Vagina (tissue), 2 donors: ENCODE results near the gene TJP1. TPM values are rescaled to one million over a fixed set of nuclear protein-coding genes. Genes with fewer than 3 reads are reported as not detected.

ENCODE experiments used
- DNase-seq, 2 donors: peaks; one replicate each; pipeline ENCODE4 v3.0.0-alpha.2; 2017; ENCODE audit errors: extremely low spot score in 2 of 2
- H3K27ac ChIP-seq: fragments of 200-600 bp; sonication (generic); one replicate; pipeline ENCODE4 v1.5.1; 2019
- H3K27me3 ChIP-seq: fragments of 200-600 bp; sonication (generic); one replicate; pipeline ENCODE4 v1.5.1; 2019
- H3K36me3 ChIP-seq, 2 donors: fragments of 200-600 bp; sonication (generic); one replicate each; pipeline ENCODE4 v1.5.1; 2017 to 2019
- H3K4me1 ChIP-seq: fragments of 200-600 bp; sonication (generic); one replicate; pipeline ENCODE4 v1.5.1; 2019
- H3K4me3 ChIP-seq, 2 donors: fragments of 200-600 bp; sonication (generic); 1 replicate in 1 of 2; 2 replicates in 1 of 2; pipeline ENCODE4 v1.5.1; 2016 to 2019
- H3K9me3 ChIP-seq: fragments of 200-600 bp; sonication (generic); one replicate; pipeline ENCODE4 v1.5.1; 2019
- POLR2A ChIP-seq, 2 donors: fragments of 450-650 bp; IDR thresholded peaks; one replicate each; pipeline ENCODE4 v1.6.1; 2017; ENCODE audit warnings: antibody characterized with exemption in 2 of 2, mild to moderate bottlenecking in 2 of 2, moderate library complexity in 2 of 2
- POLR2AphosphoS5 ChIP-seq, 2 donors: sonication (generic); formaldehyde crosslinking; IDR thresholded peaks; one replicate each; pipeline ENCODE4 v1.9.0; 2017; ENCODE audit warnings: antibody characterized with exemption in 2 of 2, mild to moderate bottlenecking in 2 of 2, low read depth in 1 of 2; ENCODE audit not compliant: insufficient read depth in 1 of 2
- intact Hi-C: fragments of 100-400 bp; cut with DNase I; formaldehyde crosslinking; loops from one replicate; pipeline ENCODE4 v1.15.1; 2023
- total RNA-seq: library from RNA; depleted of rRNA; stranded (reverse); fragments of >200 nt; gene quantifications from one replicate; pipeline ENCODE4 v1.2.3, GENCODE V29; 2016
- TF ChIP-seq, protein P1 (sequence below), 3 experiments: fragments of 450-650 bp in 2 of 3; fragments of 200-600 bp in 1 of 3; sonication (generic) in 1 of 3; IDR thresholded peaks; one replicate each; pipeline ENCODE4 v1.5.1; 2017 to 2019; ENCODE audit warnings: antibody characterized with exemption in 3 of 3, mild to moderate bottlenecking in 2 of 3, moderate library complexity in 2 of 3

The TJP1 gene
- total RNA-seq, 1 donor from 2014 or later: 110 TPM

DNA sequence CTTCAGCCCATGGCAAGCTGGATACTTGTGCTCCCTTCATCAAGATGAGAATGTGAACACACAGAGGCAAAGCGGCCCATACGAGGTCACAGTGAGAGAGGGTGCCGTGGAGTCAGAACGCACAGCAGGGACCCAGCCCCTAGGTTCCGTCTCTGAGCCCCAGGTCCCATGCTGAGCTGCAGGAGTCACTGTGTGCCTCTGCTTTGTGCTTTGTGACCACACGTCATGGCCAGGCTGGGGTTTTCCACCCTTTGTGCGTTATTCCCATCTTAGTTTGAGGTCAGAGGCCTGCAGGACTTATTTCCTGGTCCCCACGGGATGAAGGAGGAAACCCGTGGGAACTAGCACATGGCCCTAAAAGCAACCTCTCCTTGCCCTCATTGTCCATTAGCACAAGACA, 140.3 kb downstream of the TJP1 start:
- Histone ChIP-seq H3K4me1 (no peaks in the 10 kb centered on the region), H3K4me3 (no peak overlapping the region), H3K9me3 (no peaks in the 10 kb centered on the region), H3K36me3 (no peaks in the 10 kb centered on the region), H3K27me3 (no peaks in the 10 kb centered on the region), H3K27ac (no peak overlapping the region)
- intact Hi-C loops: no loop called here
- no peak for TF ChIP-seq POLR2A (IDR thresholded peaks at IDR 0.05)
- TF ChIP-seq POLR2AphosphoS5 (IDR thresholded peaks at IDR 0.05; ENCODE audit: insufficient read depth in 1 of 2, low read depth in 1 of 2): no peak
- TF ChIP-seq, protein P1, sequence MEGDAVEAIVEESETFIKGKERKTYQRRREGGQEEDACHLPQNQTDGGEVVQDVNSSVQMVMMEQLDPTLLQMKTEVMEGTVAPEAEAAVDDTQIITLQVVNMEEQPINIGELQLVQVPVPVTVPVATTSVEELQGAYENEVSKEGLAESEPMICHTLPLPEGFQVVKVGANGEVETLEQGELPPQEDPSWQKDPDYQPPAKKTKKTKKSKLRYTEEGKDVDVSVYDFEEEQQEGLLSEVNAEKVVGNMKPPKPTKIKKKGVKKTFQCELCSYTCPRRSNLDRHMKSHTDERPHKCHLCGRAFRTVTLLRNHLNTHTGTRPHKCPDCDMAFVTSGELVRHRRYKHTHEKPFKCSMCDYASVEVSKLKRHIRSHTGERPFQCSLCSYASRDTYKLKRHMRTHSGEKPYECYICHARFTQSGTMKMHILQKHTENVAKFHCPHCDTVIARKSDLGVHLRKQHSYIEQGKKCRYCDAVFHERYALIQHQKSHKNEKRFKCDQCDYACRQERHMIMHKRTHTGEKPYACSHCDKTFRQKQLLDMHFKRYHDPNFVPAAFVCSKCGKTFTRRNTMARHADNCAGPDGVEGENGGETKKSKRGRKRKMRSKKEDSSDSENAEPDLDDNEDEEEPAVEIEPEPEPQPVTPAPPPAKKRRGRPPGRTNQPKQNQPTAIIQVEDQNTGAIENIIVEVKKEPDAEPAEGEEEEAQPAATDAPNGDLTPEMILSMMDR (IDR thresholded peaks at IDR 0.05): no peak
- DNase-seq: peak in 1 of 2 donors; percentile 69

DNA sequence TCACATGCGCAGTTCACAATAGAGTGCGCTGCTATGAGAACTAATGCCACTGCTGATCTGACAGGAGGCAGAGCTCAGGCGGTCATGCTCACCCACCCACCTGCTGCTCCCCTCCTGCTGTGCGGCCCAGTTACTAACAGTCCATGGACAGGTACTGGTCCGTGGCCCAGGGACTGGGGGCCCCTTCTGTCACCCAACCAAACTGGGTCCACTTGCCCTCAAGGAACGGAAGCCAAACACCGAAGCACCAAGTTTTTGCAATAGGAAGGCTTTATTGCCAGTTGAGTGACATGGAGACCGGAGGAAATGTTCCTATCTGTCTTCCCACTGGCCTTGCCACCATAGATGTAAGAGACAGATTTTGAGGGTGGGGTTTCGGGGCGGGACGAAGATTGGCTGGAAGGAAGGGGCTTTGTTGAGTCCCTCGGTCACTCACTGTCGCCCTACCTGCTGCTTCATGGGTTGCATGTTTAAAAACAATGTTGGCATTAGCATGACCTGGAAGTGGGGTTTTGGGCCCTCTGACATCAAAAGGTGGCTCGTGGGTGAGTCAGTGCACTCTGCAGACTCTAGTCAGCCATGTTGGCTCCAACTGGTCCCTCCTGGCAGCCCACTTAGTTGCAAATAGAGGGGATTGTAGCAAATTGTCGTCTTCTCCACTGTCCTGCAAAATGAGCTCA, 141.0 kb downstream of the TJP1 start:
- intact Hi-C loops: no loop called here
- Histone ChIP-seq H3K4me3 (no peak overlapping the region), H3K27ac (no peak overlapping the region), H3K9me3 (no peaks in the 10 kb centered on the region), H3K36me3 (no peaks in the 10 kb centered on the region), H3K27me3 (no peaks in the 10 kb centered on the region), H3K4me1 (no peaks in the 10 kb centered on the region)
- TF ChIP-seq POLR2A (IDR thresholded peaks at IDR 0.05): no peak
- TF ChIP-seq, protein P1 (IDR thresholded peaks at IDR 0.05): no peak
- TF ChIP-seq POLR2AphosphoS5 (IDR thresholded peaks at IDR 0.05; ENCODE audit: insufficient read depth in 1 of 2, low read depth in 1 of 2): no peak
- DNase-seq: no peak

- Histone ChIP-seq H3K27ac (no peak overlapping the region), H3K4me1 (peaks cover 4% of the 10 kb centered on the region), H3K36me3 (no peaks in the 10 kb centered on the region), H3K27me3 (no peaks in the 10 kb centered on the region), H3K9me3 (no peaks in the 10 kb centered on the region), H3K4me3 (no peak overlapping the region)
- TF ChIP-seq, protein P1 (IDR thresholded peaks at IDR 0.05): no peak
- TF ChIP-seq POLR2A (IDR thresholded peaks at IDR 0.05) (no peak), POLR2AphosphoS5 (IDR thresholded peaks at IDR 0.05; ENCODE audit: insufficient read depth in 1 of 2, low read depth in 1 of 2) (no peak)
- DNase-seq: peak in 1 of 2 donors; percentile 62
- intact Hi-C loops: no loop called here
Measured at GRCh38 chr15:29680465-29681165, 141.7 kb downstream of the TJP1 start.

GRCh38 chr15:29678504-29679034, 143.7 kb downstream of the TJP1 start:
- TF ChIP-seq, protein P1 (IDR thresholded peaks at IDR 0.05): no peak
- TF ChIP-seq POLR2AphosphoS5 (IDR thresholded peaks at IDR 0.05; ENCODE audit: insufficient read depth in 1 of 2, low read depth in 1 of 2): no peak
- no peak for TF ChIP-seq POLR2A (IDR thresholded peaks at IDR 0.05)
- DNase-seq: peak in 1 of 2 donors; percentile 54
- no peaks in the 10 kb centered on the region for H3K9me3 ChIP-seq
- intact Hi-C loops: no loop called here
- no peaks in the 10 kb centered on the region for H3K27me3 ChIP-seq
- H3K4me3 ChIP-seq: no peak overlapping the region
- no peaks in the 10 kb centered on the region for H3K36me3 ChIP-seq
- H3K27ac ChIP-seq: no peak overlapping the region
- peaks cover 20% of the 10 kb centered on the region for H3K4me1 ChIP-seq
